DMS114 treated with DMSO at 0.1 percent for 48 hours (cell line): ENCODE results near the gene CFB.
A peak's percentile ranks its signal among the peaks of the same experiment; 100 is the strongest.

Experiments
- DNase-seq: peaks from one replicate; lab custom pipeline; 2025; ENCODE audit not compliant: unreplicated experiment; lab: John Stamatoyannopoulos, UW

The CFB gene

GRCh38 chr6:31948306-31948705 lies 2.4 kb downstream of the CFB start:
- DNase-seq: no peak

DNA sequence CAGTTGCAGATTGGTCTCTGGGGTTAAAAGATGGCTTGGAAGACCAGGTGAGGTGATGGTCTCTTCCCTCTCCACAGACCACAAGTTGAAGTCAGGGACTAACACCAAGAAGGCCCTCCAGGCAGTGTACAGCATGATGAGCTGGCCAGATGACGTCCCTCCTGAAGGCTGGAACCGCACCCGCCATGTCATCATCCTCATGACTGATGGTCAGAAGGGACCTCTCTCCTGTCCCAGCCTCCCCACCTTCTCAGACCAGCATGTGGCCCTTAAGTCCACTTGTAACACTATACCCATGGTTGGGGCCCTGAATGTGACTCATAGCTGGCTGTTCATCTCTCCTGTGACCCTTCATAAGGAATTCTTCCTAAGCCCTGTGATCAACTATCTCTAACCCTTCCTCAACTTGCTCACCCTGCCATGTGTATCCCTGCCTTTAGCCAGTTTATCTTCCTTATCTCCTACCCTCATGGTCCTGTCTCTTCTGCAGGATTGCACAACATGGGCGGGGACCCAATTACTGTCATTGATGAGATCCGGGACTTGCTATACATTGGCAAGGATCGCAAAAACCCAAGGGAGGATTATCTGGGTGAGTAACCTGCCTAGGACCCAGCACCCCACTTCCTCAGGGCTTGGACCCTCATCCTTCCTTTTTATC lies 3.0 kb downstream of the CFB start:
- no peak for DNase-seq

GRCh38 chr6:31949926-31950548 lies 4.1 kb downstream of the CFB start:
- DNase-seq: no peak

GRCh38 chr6:31952140-31952805 lies 6.4 kb downstream of the CFB start:
- DNase-seq: peak; percentile 64

- DNase-seq: no peak
Observed at GRCh38 chr6:31952890-31953289, 7.0 kb downstream of the CFB start.

DNA sequence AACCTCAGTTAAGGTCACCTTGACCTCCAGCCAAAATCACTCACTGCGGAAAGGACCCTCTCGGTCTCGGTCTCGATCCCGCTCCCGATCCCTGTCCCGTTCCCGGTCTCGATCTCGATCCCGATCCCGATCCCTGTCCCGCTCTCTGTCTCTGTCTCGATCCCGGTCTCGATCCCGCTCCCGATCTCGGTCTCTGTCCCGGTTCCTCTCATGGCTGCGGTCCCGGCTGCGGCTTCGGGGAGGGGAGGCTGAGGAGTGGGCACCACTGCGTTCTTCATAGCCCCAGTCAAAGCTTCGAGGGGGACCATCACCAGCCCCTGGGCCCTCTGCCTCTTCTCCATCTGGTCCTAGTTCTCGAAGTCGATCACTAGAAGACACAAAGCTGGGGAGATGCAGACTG lies 8.6 kb downstream of the CFB start:
- no peak for DNase-seq

DNA sequence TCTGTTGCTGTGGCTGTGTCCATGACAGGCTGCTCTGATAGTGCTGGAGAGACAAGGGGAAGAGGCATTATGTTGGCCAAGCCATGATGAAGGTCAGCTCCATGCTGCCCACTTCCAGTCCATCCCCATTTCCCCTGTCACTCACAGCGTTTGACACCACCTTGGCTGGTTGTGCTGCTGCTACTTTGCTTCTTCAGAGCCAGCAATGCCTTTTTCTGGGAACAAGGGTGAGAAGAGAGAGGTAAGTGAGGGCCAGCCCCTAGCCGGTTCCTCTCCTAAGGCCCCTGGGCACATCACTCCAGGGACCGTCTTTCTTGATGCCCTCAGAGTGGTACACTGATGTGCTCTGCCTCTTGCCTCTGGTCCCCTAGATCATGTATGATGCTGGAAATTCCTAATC lies 10.9 kb downstream of the CFB start:
- DNase-seq: no peak

GRCh38 chr6:31958412-31958740 lies 12.5 kb downstream of the CFB start:
- DNase-seq: no peak

GRCh38 chr6:31958741-31959739 lies 13.1 kb downstream of the CFB start, which contains the start of the genes NELFE and SKIC2:
Gene NELFE (minus strand): TSS chr6:31958971. CDS start chr6:31958446, 525 bp downstream.
Gene SKIC2 (plus strand): TSS chr6:31959175. CDS start chr6:31959193, 18 bp downstream.
- DNase-seq: peak; percentile 98

- no peak for DNase-seq
Observed at GRCh38 chr6:31961616-31962015, 15.7 kb downstream of the CFB start.

DNA sequence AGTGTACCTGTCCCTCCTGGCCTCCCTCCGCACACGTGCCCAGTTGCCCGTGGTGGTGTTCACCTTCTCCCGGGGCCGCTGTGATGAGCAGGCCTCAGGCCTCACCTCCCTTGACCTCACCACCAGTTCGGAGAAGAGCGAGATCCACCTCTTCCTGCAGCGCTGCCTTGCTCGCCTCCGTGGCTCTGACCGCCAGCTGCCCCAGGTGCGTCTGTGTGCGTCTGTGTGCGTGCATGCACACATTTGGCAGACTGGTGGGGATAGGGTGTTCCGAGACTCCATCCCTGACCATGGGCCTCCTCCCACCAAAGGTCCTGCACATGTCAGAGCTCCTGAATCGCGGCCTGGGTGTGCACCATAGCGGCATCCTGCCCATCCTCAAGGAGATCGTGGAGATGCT lies 18.0 kb downstream of the CFB start:
- DNase-seq: no peak

GRCh38 chr6:31965700-31966099 lies 19.8 kb downstream of the CFB start:
- DNase-seq: no peak

DNA sequence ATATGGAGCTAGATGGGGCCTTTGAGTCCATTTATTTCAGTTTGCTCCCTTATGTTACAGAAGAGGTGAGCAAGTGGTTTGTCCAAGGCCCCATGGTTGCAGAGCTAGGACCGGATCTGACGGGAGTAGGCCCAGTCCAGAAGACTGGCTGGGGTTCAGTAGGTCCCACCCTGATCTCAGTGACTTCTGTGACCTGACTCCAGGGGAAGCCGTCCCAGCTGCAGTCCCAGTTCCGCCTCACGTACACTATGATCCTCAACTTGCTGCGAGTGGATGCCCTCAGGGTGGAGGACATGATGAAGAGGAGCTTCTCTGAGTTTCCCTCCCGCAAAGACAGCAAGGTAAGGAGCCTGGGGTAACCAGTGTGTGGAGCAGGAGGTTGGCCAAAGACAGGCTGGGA lies 20.6 kb downstream of the CFB start:
- DNase-seq: no peak

DNA sequence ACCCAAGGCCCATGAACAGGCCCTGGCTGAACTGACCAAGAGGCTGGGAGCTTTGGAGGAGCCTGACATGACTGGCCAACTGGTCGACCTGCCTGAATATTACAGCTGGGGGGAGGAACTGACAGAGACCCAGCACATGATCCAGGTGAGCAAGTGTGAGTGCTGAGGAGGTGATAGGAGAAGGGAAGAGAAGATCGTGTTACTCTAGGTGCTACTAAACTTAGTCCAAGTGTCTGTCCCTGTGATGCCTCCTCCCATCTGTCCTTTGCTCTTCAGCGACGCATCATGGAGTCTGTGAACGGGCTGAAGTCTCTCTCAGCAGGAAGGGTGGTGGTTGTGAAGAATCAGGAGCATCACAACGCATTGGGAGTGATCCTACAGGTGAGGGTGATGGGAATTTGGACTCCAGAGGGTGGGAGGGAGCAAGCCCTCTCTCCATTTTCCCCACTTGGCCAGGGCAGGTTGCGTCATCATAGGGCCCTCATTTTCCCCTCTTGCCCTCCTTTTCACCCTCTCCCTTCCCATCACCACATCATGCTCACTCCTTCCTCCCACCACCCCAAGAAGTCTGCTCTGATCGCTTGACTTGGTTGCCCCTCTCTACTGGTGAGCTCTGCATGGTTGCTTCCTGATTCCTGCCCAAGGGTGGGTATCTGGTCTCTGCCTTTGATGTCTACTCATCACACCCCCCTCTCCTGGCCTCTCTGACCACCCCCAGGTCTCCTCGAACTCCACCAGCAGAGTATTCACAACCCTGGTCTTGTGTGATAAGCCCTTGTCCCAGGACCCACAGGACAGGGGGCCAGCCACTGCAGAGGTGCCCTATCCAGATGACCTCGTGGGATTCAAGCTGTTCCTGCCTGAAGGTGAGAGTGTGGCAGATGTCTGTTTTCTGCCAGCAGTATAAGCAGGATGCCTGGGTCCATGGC lies 21.4 kb downstream of the CFB start:
- DNase-seq: no peak

DNA sequence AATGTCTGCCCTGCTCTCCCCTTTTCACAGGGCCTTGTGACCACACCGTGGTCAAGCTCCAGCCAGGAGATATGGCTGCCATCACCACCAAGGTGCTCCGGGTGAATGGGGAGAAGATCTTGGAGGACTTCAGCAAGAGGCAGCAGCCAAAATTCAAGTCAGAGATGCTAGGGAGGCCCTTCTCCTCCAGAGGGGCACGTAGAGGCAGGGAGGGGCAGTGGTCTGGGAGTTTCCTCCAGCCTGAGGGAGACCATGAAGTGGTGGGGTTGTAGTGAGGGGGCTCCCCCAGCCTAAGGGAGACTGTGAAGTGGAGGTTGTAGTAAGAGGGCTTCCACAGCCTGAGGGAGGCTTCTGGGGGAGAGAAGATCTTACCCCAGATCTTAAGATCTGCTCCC lies 22.0 kb downstream of the CFB start:
- no peak for DNase-seq

DNA sequence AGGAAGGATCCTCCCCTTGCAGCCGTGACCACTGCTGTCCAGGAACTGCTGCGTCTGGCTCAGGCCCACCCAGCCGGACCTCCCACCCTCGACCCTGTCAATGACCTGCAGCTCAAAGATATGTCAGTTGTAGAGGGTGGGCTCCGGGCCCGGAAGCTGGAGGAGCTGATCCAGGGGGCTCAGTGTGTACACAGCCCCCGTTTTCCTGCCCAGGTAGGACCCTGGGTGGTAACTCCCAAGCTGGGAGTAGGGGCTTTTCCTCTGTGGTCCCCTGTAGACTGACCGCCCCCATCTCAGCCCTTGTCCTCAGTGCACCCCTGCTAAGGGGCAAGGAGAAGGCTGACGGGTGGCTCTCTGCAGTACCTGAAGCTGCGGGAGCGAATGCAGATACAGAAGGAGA lies 22.4 kb downstream of the CFB start:
- DNase-seq: no peak

DNA sequence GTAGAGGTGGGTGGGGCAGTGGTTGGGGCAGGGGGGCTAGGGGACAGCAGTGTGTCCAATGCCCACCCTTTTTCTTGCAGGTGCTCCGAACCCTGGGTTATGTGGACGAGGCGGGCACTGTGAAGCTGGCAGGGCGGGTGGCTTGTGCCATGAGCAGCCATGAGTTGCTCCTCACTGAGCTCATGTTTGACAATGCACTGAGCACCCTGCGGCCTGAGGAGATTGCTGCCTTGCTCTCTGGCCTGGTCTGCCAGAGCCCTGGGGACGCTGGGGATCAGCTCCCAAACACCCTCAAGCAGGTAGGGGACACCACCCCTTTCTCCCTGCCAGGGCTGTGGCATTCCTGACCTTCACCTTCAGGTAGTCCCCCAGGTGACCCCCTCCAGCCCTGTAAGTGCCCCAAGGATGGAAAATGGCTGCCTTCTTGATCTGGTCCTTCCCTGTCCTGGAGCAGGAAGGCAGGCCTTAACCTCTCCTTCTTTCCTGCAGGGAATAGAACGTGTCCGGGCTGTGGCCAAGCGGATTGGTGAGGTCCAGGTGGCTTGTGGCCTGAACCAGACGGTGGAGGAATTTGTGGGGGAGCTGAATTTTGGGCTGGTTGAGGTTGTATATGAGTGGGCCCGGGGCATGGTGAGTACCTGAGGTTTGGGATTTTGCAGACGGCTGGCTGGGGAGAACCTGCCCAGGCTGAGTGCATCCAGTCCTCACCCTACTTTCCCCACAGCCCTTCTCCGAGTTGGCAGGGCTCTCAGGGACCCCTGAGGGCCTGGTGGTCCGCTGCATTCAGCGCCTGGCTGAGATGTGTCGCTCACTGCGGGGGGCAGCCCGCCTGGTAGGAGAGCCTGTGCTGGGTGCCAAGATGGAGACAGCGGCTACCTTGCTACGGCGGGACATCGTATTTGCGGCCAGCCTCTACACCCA lies 23.2 kb downstream of the CFB start:
- no peak for DNase-seq

GRCh38 chr6:31969712-31970603 lies 24.1 kb downstream of the CFB start:
- no peak for DNase-seq
